Fibroblast of skin of scalp (primary cell): ENCODE measurements around the gene ADCK2.
"Not testable (repeated sequence)": the region's sequence is repeated elsewhere in the genome, so short reads cannot be mapped to it uniquely, and the experiment has no call there.

Source experiments
- DNase-seq: peaks from one replicate; pipeline ENCODE4 v3.0.0-alpha.2; 2013

The ADCK2 gene

GRCh38 chr7:140674356-140674800 is 1.6 kb downstream of the ADCK2 start:
- no peak for DNase-seq

DNA sequence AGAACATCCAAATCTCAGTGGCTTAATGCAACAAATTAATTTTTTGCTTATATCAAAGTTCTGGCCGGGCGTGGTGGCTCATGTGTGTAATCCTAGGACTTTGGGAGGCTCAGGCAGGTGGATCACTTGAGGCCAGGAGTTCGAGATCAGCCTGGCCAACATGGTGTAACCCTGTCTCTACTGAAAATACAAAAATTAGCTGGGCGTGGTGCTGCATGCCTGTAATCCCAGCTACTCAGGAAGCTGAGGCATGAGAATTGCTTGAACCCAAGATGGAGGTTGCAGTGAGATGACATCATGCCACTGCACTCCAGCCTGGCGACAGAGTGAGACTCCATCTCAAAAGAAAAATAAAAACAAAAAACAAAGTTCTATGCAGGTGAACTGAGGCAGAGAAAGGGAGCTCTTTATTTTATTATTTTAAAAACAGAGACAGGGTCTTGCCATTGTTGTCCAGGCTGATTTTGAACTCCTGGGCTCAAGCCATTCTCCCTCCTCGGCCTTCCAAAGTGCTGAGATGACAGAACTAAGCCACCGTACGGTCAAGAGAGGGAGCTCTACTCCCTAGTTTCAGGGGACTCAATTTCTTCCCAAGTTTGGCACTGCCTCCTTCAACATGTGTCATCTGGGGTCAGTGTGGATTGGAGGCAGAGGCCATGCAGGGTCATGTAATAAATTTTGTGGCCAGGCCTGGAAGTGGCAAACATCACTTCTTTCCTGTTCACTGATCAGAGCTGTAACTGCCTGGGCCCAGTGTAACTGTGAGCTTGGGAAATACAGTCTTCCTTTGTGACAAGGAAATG is 2.4 kb downstream of the ADCK2 start:
- DNase-seq, result peak; percentile 62

- DNase-seq, result no peak
Observed at GRCh38 chr7:140675726-140676125, 3.0 kb downstream of the ADCK2 start.

GRCh38 chr7:140676306-140676705 is 3.6 kb downstream of the ADCK2 start:
- no peak for DNase-seq

DNA sequence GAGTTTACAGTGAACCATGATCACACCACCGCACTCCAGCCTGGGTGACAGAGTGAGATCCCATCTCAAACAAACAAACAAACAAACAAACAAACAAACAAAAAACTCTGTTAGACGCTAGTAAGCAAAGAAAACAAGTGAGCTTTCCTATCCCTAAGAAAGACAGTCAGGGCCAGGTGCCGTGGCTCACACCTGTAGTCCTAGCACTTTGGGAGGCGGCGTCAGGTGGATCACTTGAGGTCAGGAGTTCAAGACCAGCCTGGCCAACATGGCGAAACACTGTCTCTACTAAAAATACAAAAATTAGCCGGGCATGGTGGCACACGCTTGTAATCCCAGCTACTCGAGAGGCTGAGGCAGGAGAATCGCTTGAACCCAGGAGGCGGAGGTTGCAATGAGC is 4.2 kb downstream of the ADCK2 start:
- not testable (repeated sequence) for DNase-seq

- no peak for DNase-seq
Observed at GRCh38 chr7:140677496-140677895, 4.8 kb downstream of the ADCK2 start.

DNA sequence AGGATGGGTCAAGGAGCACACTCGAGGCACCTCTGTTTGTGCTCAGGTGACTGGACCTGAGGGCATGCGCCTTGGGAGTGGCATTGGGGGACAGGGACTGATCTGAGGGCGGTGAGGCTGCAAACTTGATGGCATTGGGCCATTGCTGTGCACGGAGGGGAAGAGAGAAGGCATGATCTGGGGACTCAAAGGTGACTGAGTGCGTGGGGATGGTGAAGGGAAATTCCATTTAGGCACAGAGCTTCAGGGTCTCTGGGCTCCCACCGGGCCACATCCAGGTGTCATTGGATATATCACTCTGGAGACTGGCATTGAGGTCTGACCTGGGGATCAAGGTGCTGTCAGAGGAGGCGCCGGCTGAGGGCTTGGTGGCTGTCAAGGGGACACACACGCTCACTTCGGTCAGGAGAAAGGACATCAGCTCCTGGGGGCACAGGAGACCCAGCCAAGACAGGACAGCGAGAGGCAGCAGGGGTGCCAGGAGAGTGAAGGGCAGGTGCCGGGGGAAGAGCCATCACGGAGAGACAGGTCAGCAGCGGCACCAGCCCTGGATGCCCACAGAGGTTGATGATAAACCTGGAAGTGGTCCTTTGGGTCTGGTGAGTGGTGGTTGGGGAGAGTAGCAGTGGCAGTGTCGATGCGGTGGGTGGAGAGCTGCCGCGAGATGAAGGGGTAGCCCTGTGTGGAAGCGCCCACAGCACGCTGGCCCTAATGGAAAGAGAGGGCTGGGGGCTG is 5.5 kb downstream of the ADCK2 start:
- DNase-seq, result no peak

GRCh38 chr7:140678816-140679130 is 6.0 kb downstream of the ADCK2 start:
- DNase-seq, result no peak

- no peak for DNase-seq
Observed at GRCh38 chr7:140679186-140679585, 6.4 kb downstream of the ADCK2 start.

- no peak for DNase-seq
Observed at GRCh38 chr7:140680886-140681285, 8.1 kb downstream of the ADCK2 start.

GRCh38 chr7:140681766-140682165 is 9.0 kb downstream of the ADCK2 start:
- DNase-seq, result no peak

- DNase-seq, result no peak
Observed at GRCh38 chr7:140683657-140684056, 10.9 kb downstream of the ADCK2 start.

- no peak for DNase-seq
Observed at GRCh38 chr7:140684066-140684950, 11.6 kb downstream of the ADCK2 start.

DNA sequence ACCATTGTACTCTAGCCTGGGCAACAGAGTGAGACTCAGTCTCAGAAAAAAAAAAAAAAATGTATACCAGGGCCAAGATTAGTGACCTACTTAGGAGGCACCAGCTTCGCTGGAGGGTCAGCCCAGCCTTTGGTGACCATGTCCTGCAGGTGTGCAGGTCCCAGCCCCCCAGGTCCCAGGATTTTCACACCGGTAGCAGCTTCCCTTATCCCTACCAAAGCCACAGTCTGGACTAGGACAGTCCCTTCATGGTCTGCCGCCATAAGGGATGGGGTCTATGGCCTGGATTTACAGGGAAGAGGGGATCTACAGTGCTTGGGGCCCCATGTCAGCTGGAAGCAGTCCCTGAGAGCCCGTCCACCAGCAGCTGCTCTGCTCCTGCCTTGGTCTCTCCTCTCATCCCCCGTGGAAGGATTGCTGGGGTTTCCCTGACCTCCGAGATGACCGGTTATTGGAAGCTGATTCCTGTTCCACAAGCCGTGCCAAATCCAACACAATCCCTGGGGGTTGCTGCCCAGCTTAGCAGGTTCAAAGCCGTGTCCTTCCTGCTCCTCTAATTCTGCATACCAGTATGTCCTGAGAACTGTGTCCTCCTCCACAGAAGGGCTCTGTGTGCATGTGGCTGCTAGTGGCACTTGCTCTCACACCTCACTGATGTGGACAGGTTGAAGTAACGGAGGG is 12.8 kb downstream of the ADCK2 start:
- no peak for DNase-seq

- DNase-seq, result no peak
Observed at GRCh38 chr7:140686921-140687320, 14.2 kb downstream of the ADCK2 start.

GRCh38 chr7:140688341-140688740 is 15.6 kb downstream of the ADCK2 start:
- no peak for DNase-seq

DNA sequence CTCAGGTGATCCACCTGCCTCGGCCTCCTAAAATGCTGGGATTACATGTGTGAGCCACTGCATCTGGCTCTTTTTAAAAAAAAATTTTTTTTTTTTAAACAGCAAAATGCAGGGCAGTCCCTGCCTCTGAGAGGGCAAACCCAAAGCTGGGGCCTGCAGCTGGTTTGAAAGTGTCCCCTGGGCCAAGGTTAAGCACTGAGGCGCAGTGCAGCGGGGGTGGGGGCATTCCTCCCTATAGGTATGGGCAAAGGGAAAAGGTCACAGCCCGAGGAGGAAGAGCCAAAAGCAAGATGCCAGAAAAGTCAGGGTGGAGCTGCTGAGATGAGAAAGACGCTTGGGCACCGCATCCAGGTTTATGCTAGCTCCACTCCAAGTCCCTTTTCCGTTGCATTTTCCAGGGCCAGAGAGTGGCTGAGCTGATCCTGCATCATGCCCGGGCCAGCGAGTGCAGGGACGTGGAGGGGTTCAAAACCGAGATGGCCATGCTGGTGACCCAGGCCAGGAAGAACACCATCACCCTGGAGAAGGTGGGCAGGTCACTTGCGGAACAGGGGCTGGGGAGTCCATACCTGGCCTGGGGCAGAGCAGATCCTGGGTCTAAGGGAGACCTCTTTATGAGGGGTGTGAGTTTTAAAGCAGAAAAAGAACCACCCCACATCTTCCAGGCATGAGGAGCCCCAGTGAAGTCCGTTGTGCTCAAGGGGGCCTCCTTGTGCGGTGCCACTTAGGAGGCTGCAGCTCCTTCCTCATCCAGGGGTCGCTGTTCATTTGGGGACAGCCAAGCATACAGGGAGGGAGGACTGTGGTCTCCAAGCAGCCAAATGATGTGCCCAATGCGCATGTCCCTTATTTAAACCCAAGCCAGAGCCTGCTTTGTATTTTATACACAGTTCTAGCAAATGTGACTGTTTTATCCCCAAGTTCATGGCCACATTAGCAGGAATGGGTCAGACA is 16.7 kb downstream of the ADCK2 start:
- DNase-seq, result no peak

- DNase-seq, result no peak
Observed at GRCh38 chr7:140691376-140692045, 18.8 kb downstream of the ADCK2 start.

GRCh38 chr7:140693849-140694248 is 21.1 kb downstream of the ADCK2 start:
- not testable (repeated sequence) for DNase-seq

GRCh38 chr7:140694592-140694991 is 21.8 kb downstream of the ADCK2 start:
- DNase-seq, result no peak

- no peak for DNase-seq
Observed at GRCh38 chr7:140695381-140695780, 22.6 kb downstream of the ADCK2 start.
